Endothelial cell of umbilical vein (primary cell): ENCODE results near the gene PANX3.

Source experiments
- CTCF ChIP-seq, 2 donors: IDR thresholded peaks; 1 replicate in 1 of 2; 2 replicates in 1 of 2; pipeline ENCODE4 v1.5.1; 2011; ENCODE audit warnings: low read length in 2 of 2, mild to moderate bottlenecking in 2 of 2, moderate library complexity in 2 of 2, control low read depth in 1 of 2, inconsistent platforms in 1 of 2, low read depth in 1 of 2; ENCODE audit not compliant: insufficient read depth in 1 of 2; ENCODE audit errors: extremely low read depth in 1 of 2
- EZH2 ChIP-seq: IDR thresholded peaks from 2 replicates; pipeline ENCODE4 v1.6.1; 2012; ENCODE audit warnings: borderline replicate concordance, low read depth, mild to moderate bottlenecking, moderate library complexity, low read length, inconsistent platforms; ENCODE audit not compliant: severe bottlenecking
- FOS ChIP-seq: IDR thresholded peaks from 2 replicates; pipeline ENCODE4 v1.6.1; 2011; ENCODE audit warnings: mild to moderate bottlenecking, low read length, moderate library complexity, borderline replicate concordance; ENCODE audit not compliant: insufficient read depth
- GATA2 ChIP-seq: IDR thresholded peaks from 2 replicates; pipeline ENCODE4 v1.7.0; 2011; ENCODE audit warnings: low read depth, mild to moderate bottlenecking, moderate library complexity, mixed read lengths, low read length; ENCODE audit not compliant: insufficient read length, insufficient read depth
- JUN ChIP-seq: IDR thresholded peaks from 2 replicates; pipeline ENCODE4 v1.6.1; 2011; ENCODE audit warnings: borderline replicate concordance, low read depth; ENCODE audit not compliant: insufficient read length, insufficient read depth
- MAX ChIP-seq: IDR thresholded peaks from 2 replicates; pipeline ENCODE4 v1.6.1; 2011; ENCODE audit not compliant: insufficient read depth, insufficient read length
- POLR2A ChIP-seq: IDR thresholded peaks from 2 replicates; pipeline ENCODE4 v1.6.1; 2012; ENCODE audit warnings: low read depth, mild to moderate bottlenecking, control low read depth, low read length
- POLR2AphosphoS5 ChIP-seq: IDR thresholded peaks from 2 replicates; pipeline ENCODE4 v1.6.1; 2012; ENCODE audit warnings: low read depth, mild to moderate bottlenecking, control low read depth, low read length, moderate library complexity; ENCODE audit not compliant: insufficient read depth

GRCh38 chr11:124629961-124630360, 18.7 kb downstream of the PANX3 start:
- TF ChIP-seq CTCF (IDR thresholded peaks at IDR 0.05; ENCODE audit: extremely low read depth in 1 of 2, insufficient read depth in 1 of 2, low read depth in 1 of 2, low read length in 2 of 2) (no peak), POLR2AphosphoS5 (no peak), POLR2A (no peak), EZH2 (no peak), MAX (no peak), JUN (no peak), FOS (no peak), GATA2 (no peak)
